AG10803 (cell line): ENCODE measurements around the gene ZNF837.

Source experiments
- DNase-seq: peaks from one replicate; pipeline ENCODE4 v3.0.0; 2010; ENCODE audit warnings: low read depth
- H3K4me3 ChIP-seq: 2 replicates; pipeline ENCODE4 v1.5.1; 2011; ENCODE audit warnings: mild to moderate bottlenecking, low read length, control low read depth
- TF ChIP-seq, protein P1 (sequence below): conservative IDR thresholded peaks from 2 replicates; pipeline ENCODE4 v1.5.1; 2011; ENCODE audit warnings: mild to moderate bottlenecking, low read length, control low read depth, inconsistent platforms

Gene ZNF837

DNA sequence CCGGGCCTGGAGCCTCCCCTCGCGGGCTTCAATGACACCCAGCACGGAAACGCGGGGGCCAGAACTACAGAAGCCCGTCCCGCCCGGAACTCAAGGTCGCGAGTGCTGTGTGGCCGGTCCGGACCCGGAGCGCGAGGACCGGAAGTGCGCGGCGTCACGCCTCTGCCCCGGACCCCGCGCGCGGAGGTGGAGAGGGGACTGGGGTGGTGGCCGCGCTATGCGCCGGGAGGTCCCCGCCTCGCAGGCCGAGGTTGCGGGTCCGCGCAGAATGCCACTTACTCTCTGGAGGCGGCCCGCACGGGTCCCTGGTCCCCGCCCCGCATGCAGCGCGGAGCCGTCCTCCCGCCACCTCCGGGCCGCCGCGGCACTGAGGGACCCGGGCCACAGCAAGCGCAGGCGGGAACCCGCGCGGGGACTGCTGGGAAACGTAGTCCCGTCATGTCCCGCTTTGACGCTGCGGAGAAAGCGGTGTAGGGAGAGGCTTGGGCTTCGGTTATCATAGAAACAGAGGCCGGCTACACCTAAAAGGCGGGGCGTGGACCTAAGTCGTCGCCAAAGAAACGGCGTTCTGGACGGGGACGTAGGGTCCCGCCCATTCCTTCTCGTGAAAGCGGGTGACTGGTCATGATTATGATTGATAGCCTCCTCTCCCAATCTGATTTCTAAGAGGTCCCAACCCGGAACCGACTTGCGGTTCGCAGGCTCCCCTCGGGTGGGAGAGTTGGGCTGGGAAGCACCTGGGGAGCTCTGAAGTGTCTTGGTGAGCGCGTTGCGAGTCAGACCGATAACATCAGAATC, at the start of gene ZNF837:
Gene ZNF837, minus strand, starts transcription at position 369 of the 798 bp plus-strand sequence. CDS start 11,698 bp downstream, outside the sequence.
- peak within 1 kb of the TSS; percentile 86 for H3K4me3 ChIP-seq
- TF ChIP-seq, protein P1, sequence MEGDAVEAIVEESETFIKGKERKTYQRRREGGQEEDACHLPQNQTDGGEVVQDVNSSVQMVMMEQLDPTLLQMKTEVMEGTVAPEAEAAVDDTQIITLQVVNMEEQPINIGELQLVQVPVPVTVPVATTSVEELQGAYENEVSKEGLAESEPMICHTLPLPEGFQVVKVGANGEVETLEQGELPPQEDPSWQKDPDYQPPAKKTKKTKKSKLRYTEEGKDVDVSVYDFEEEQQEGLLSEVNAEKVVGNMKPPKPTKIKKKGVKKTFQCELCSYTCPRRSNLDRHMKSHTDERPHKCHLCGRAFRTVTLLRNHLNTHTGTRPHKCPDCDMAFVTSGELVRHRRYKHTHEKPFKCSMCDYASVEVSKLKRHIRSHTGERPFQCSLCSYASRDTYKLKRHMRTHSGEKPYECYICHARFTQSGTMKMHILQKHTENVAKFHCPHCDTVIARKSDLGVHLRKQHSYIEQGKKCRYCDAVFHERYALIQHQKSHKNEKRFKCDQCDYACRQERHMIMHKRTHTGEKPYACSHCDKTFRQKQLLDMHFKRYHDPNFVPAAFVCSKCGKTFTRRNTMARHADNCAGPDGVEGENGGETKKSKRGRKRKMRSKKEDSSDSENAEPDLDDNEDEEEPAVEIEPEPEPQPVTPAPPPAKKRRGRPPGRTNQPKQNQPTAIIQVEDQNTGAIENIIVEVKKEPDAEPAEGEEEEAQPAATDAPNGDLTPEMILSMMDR, result no peak
- peak; percentile 100 for DNase-seq

DNA sequence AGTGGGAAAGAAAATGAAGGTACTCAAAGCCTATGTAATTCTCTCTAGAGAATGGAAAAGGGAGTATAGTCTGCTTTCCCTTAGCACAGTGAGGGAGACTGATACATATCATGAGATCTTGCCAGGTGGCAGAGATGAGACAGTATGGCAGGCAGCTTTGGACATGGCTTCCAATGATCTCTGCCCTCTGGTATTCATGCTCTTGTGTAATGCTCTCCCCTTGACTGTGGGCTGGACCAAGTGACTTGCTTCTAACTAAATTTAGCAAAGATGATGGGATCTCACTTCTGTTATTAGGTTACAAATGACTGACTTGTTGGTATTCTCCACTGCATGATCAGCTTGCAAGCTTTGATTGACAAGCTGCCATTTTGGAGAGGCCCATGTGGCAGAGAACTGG, 48.9 kb upstream of the ZNF837 start:
- no peak for DNase-seq
- no peak overlapping the region for H3K4me3 ChIP-seq
- TF ChIP-seq, protein P1, result no peak

DNA sequence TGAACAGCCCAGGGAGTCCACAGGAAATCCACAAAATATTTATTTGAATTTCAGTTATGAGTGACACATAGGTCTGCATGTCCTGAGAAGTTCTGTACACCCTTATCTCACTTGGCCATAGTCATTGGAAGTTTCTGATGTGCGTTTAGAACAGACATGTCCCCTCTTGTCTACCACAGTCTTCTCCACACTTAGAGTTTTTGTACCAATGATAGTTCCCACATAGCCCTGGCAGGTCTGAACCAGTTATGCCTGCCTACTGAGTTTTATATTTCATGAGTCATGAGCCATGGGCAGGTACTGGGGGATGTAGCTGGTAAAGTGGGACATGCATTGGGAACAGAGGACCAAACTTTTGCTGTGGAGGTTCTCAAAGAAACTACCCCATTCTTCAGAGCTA, 47.8 kb upstream of the ZNF837 start:
- TF ChIP-seq, protein P1, result no peak
- H3K4me3 ChIP-seq, result no peak overlapping the region
- DNase-seq, result no peak

DNA sequence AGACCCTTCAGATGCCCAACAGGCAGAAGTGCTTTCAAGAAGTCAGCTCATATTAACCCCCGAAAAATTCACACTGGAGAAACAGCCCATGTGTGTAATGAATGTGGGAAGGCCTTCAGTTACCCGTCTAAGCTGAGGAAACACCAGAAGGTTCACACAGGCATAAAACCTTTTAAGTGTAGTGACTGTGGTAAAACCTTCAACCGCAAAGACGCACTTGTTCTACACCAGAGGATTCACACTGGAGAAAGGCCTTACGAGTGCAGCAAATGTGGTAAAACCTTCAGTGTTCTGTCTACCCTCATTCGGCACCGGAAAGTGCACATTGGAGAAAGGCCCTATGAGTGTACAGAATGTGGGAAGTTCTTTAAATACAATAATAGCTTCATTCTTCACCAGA, 36.2 kb upstream of the ZNF837 start:
- no peak for DNase-seq
- TF ChIP-seq, protein P1, result no peak
- no peak overlapping the region for H3K4me3 ChIP-seq

DNA sequence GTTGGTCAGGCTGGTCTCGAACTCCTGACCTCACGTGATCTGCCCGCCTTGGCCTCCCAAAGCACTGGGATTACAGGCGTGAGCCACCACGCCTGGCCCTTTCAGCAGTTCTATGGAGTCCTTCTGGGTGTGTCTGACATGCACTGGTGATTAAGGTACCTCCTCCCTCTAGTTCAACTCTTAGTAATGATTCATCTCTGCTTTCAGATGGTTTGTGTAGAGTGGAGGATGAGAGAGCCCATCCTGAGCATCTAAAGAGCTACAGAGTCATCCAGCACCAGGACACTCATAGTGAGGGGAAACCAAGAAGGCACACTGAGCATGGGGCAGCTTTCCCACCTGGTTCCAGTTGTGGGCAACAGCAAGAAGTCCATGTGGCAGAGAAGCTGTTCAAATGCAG, 35.8 kb upstream of the ZNF837 start:
- TF ChIP-seq, protein P1, result no peak
- H3K4me3 ChIP-seq, result no peak overlapping the region
- no peak for DNase-seq

DNA sequence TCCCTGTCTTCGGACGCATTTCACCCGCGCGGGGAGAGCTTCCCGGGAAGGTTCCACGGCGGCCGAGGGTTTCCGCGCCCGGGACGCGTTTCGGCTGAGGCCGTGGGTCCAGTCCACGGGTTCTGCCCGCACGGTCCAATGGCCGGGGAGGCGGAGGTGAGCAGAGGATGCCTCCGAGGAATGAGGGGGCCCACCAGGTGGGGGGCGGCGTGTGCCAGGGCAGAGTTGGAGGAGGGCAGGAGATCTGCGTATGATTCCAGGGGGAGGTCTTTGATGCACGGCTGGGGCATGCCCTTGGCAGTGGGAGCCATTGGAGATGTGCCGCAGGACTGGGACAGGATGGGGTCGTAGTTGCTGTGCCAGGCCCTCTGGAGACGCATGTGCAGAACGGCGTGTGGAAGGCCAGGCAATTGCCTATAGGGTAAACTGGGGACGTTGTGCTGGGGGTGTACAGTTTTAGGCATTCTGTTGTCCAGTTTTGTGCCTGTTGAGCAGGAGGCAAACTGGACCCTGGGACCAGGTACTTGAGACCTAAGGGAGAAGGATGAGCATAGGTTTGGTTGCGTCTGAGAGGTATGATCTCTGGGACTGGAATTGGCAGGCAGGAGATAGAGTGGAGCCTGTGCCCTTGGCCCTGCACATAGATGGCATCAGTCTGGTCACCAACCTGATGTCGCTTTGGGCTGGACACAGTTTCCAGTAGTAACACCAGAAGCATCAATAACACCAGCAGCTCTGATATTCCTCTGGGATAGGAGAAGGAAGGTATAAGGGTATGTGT, 28.4 kb upstream of the ZNF837 start:
- TF ChIP-seq, protein P1, result peak; percentile 3; the same call in 1 of the 2 replicates
- peak overlapping the region; percentile 93 for H3K4me3 ChIP-seq
- no peak for DNase-seq
